ENCODE results near the gene CLDN9. TPM values are rescaled to one million over a fixed set of nuclear protein-coding genes. Genes with fewer than 3 reads are reported as not detected.
A peak's percentile ranks its signal among the peaks of the same experiment; 100 is the strongest.

Gene CLDN9
- total RNA-seq, 4 donors from 2014 or later: 0.32 to 0.39 TPM; not detected in 2

- Histone ChIP-seq H3K4me3 (peak overlapping the region in 1 of 2 donors; percentile 38), H3K36me3 (no peaks in the 10 kb centered on the region), H3K4me1 (peaks cover 7 to 81% (median 39%) of the 10 kb centered on the region in 3 donors), H3K27ac (no peak overlapping the region), H3K9me3 (no peaks in the 10 kb centered on the region), H3K27me3 (peaks cover 84% of the 10 kb centered on the region)
- no peak for ATAC-seq
- WGBS, 2 donors (ENCODE audit: low coverage in 1 of 2): 39% methylated on average over 5 of the region's 39 CpGs; no CpG with 5 or more reads in 1 of the 2 donors
- TF ChIP-seq EP300 (IDR thresholded peaks at IDR 0.05) (no peak), CTCF (IDR thresholded peaks at IDR 0.05) (no peak), POLR2AphosphoS5 (IDR thresholded peaks at IDR 0.05) (no peak), POLR2A (IDR thresholded peaks at IDR 0.05) (no peak)
These were observed 46.5 kb upstream of the CLDN9 start for GRCh38 chr16:2966043-2966807.

GRCh38 chr16:2966808-2967191, 45.9 kb upstream of the CLDN9 start:
- Histone ChIP-seq H3K4me3 (peak overlapping the region in 1 of 2 donors; percentile 38), H3K27ac (no peak overlapping the region), H3K4me1 (peaks cover 7 to 81% (median 39%) of the 10 kb centered on the region in 3 donors), H3K36me3 (no peaks in the 10 kb centered on the region), H3K9me3 (no peaks in the 10 kb centered on the region), H3K27me3 (peaks cover 84% of the 10 kb centered on the region)
- WGBS, 2 donors (ENCODE audit: low coverage in 1 of 2): no CpG with 5 or more reads among the region's 46 CpGs
- TF ChIP-seq POLR2A (IDR thresholded peaks at IDR 0.05): no peak
- no peak for TF ChIP-seq EP300 (IDR thresholded peaks at IDR 0.05)
- TF ChIP-seq CTCF (IDR thresholded peaks at IDR 0.05): peak in 1 of 4 experiments; percentile 20
- ATAC-seq: no peak

GRCh38 chr16:2967211-2967631, 45.5 kb upstream of the CLDN9 start:
- H3K9me3 ChIP-seq: no peaks in the 10 kb centered on the region
- no peak for TF ChIP-seq EP300 (IDR thresholded peaks at IDR 0.05)
- no peak for TF ChIP-seq CTCF (IDR thresholded peaks at IDR 0.05)
- no peak for TF ChIP-seq POLR2A (IDR thresholded peaks at IDR 0.05)
- no peak for TF ChIP-seq POLR2AphosphoS5 (IDR thresholded peaks at IDR 0.05)
- ATAC-seq: no peak
- H3K27ac ChIP-seq: no peak overlapping the region
- no peaks in the 10 kb centered on the region for H3K36me3 ChIP-seq
- peaks cover 80% of the 10 kb centered on the region for H3K27me3 ChIP-seq
- peak overlapping the region in 1 of 2 donors; percentile 38 for H3K4me3 ChIP-seq
- no CpG with 5 or more reads among the region's 51 CpGs for WGBS, 2 donors (ENCODE audit: low coverage in 1 of 2)
- peaks cover 7 to 81% (median 39%) of the 10 kb centered on the region in 3 donors for H3K4me1 ChIP-seq

- no peak for TF ChIP-seq EP300 (IDR thresholded peaks at IDR 0.05)
- no peak for TF ChIP-seq POLR2A (IDR thresholded peaks at IDR 0.05)
- no peak for TF ChIP-seq CTCF (IDR thresholded peaks at IDR 0.05)
- no peak for TF ChIP-seq POLR2AphosphoS5 (IDR thresholded peaks at IDR 0.05)
- ATAC-seq: no peak
- 40 to 60% methylated on average over 2 to 3 of the region's 33 CpGs for WGBS, 2 donors (ENCODE audit: low coverage in 1 of 2)
- no peak overlapping the region for H3K27ac ChIP-seq
- no peak overlapping the region for H3K4me3 ChIP-seq
- H3K4me1 ChIP-seq: peaks cover 7 to 79% (median 39%) of the 10 kb centered on the region in 3 donors
- no peaks in the 10 kb centered on the region for H3K36me3 ChIP-seq
- H3K27me3 ChIP-seq: peaks cover 75% of the 10 kb centered on the region
- no peaks in the 10 kb centered on the region for H3K9me3 ChIP-seq
These were observed 45.0 kb upstream of the CLDN9 start for GRCh38 chr16:2967721-2968161.

GRCh38 chr16:2968368-2968737, 44.4 kb upstream of the CLDN9 start:
- Histone ChIP-seq H3K4me1 (peaks cover 5 to 72% (median 34%) of the 10 kb centered on the region in 3 donors), H3K36me3 (no peaks in the 10 kb centered on the region), H3K27ac (no peak overlapping the region), H3K27me3 (peaks cover 69% of the 10 kb centered on the region), H3K4me3 (peak overlapping the region in 1 of 2 donors; percentile 79), H3K9me3 (no peaks in the 10 kb centered on the region)
- TF ChIP-seq POLR2AphosphoS5 (IDR thresholded peaks at IDR 0.05) (no peak), POLR2A (IDR thresholded peaks at IDR 0.05) (no peak), CTCF (IDR thresholded peaks at IDR 0.05) (no peak), EP300 (IDR thresholded peaks at IDR 0.05) (no peak)
- no peak for ATAC-seq
- 10 to 20% methylated on average over 2 to 15 of the region's 18 CpGs for WGBS, 2 donors (ENCODE audit: low coverage in 1 of 2)

All from gastroesophageal sphincter (tissue), 4 donors.